DOHH2 (cell line): Measurements from ENCODE around the gene RAPGEF3.

Experiments
- EZH2phosphoT487 ChIP-seq: fragments of 200-600 bp; sonication (generic); IDR thresholded peaks from 2 replicates; pipeline ENCODE4 v1.6.1; 2017; ENCODE audit warnings: borderline replicate concordance, mild to moderate bottlenecking, antibody characterized with exemption, low read length, moderate library complexity, mixed read lengths
- TF ChIP-seq, protein P1 (sequence below): fragments of 200-600 bp; sonication (generic); IDR thresholded peaks from one replicate; pipeline ENCODE4 v1.5.1; 2014; ENCODE audit warnings: antibody characterized with exemption, mild to moderate bottlenecking, low read depth, low read length; ENCODE audit not compliant: poor library complexity, severe bottlenecking

DNA sequence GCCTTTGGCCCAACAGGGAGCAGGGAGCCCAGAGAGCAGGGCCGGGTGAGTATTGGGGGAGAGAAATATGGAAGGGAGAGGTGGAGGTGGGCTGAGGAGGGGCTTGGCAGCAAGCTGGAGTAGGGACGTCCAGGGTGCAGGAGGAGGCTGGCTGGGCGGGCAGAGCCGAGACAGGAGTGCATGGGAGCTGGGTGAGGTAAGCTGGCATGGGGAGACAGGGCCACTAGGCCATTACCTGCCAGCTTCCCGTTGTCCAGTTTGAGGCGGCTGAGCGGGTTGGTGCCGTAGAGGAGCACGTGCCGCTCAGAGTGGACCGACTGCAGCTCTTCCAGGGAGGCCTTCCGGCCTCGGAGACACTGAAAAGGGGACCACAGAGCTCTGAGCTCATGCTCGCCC is 32.7 kb upstream of the RAPGEF3 start:
- TF ChIP-seq, protein P1, sequence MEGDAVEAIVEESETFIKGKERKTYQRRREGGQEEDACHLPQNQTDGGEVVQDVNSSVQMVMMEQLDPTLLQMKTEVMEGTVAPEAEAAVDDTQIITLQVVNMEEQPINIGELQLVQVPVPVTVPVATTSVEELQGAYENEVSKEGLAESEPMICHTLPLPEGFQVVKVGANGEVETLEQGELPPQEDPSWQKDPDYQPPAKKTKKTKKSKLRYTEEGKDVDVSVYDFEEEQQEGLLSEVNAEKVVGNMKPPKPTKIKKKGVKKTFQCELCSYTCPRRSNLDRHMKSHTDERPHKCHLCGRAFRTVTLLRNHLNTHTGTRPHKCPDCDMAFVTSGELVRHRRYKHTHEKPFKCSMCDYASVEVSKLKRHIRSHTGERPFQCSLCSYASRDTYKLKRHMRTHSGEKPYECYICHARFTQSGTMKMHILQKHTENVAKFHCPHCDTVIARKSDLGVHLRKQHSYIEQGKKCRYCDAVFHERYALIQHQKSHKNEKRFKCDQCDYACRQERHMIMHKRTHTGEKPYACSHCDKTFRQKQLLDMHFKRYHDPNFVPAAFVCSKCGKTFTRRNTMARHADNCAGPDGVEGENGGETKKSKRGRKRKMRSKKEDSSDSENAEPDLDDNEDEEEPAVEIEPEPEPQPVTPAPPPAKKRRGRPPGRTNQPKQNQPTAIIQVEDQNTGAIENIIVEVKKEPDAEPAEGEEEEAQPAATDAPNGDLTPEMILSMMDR = no peak
- TF ChIP-seq EZH2phosphoT487 = no peak
